CD14-positive monocyte (primary cell): ENCODE data around the gene KAT6B. TPM values are rescaled to one million over a fixed set of nuclear protein-coding genes. Genes with fewer than 3 reads are reported as not detected.

Source experiments
- DNase-seq, 3 donors: peaks; one replicate each; pipeline ENCODE4 v3.0.0-alpha.2; 2011 to 2022
- H2AFZ ChIP-seq: 2 replicates; pipeline ENCODE4 v1.6.0; 2012; ENCODE audit warnings: mild to moderate bottlenecking, low read depth, low read length, inconsistent platforms; ENCODE audit not compliant: insufficient read depth, poor library complexity, severe bottlenecking
- H3K27ac ChIP-seq, 2 donors: 1 replicate in 1 of 2; 2 replicates in 1 of 2; pipeline ENCODE4 v1.5.1; 2012 to 2013; ENCODE audit warnings: low read length in 2 of 2, control low read depth in 1 of 2, inconsistent platforms in 1 of 2, low read depth in 1 of 2, mild to moderate bottlenecking in 1 of 2
- H3K27me3 ChIP-seq, 2 donors: one replicate each; pipeline versions ENCODE4 v1.6.0 to v1.6.1; 2011 to 2013; ENCODE audit warnings: low read length in 2 of 2; ENCODE audit not compliant: control insufficient read depth in 2 of 2, insufficient read depth in 2 of 2
- H3K36me3 ChIP-seq, 2 donors: replicated peaks in 1 of 2; 1 replicate in 1 of 2; 2 replicates in 1 of 2; pipeline versions ENCODE4 v1.5.1 to v1.6.1; 2012 to 2013; ENCODE audit warnings: low read length in 2 of 2, control low read depth in 1 of 2, inconsistent platforms in 1 of 2, mild to moderate bottlenecking in 1 of 2; ENCODE audit not compliant: insufficient read depth in 2 of 2, control insufficient read depth in 1 of 2
- H3K4me1 ChIP-seq, 2 donors: 1 replicate in 1 of 2; 2 replicates in 1 of 2; pipeline versions ENCODE4 v1.5.1 to v1.6.1; 2012 to 2013; ENCODE audit warnings: low read length in 2 of 2, control low read depth in 1 of 2, inconsistent platforms in 1 of 2, mild to moderate bottlenecking in 1 of 2, moderate library complexity in 1 of 2; ENCODE audit not compliant: insufficient read depth in 2 of 2, control insufficient read depth in 1 of 2
- H3K4me2 ChIP-seq: replicated peaks from 2 replicates; pipeline ENCODE3; 2012; ENCODE audit warnings: low read length, moderate library complexity, mild to moderate bottlenecking; ENCODE audit not compliant: poor library complexity, severe bottlenecking; ENCODE audit errors: extremely low read depth
- H3K4me3 ChIP-seq, 3 experiments: fragments of 200-600 bp in 1 of 3; sonication (generic) in 1 of 3; replicated peaks in 1 of 3; 1 replicate in 2 of 3; 2 replicates in 1 of 3; pipeline ENCODE4 v1.5.1; 2011 to 2013; ENCODE audit warnings: low read length in 3 of 3, mild to moderate bottlenecking in 3 of 3, control low read depth in 2 of 3, low read depth in 2 of 3, inconsistent platforms in 1 of 3, moderate library complexity in 1 of 3
- H3K79me2 ChIP-seq: 2 replicates; pipeline ENCODE4 v1.6.0; 2012; ENCODE audit warnings: mild to moderate bottlenecking, control low read depth, inconsistent platforms, low read length, moderate library complexity; ENCODE audit not compliant: insufficient read depth
- H3K9ac ChIP-seq: 2 replicates; pipeline ENCODE4 v1.6.0; 2017; ENCODE audit warnings: low read length, mild to moderate bottlenecking; ENCODE audit not compliant: insufficient read depth, poor library complexity, severe bottlenecking
- H3K9me3 ChIP-seq, 2 donors: replicated peaks in 1 of 2; 1 replicate in 1 of 2; 2 replicates in 1 of 2; pipeline versions ENCODE4 v1.5.1 to v1.6.1; 2012 to 2013; ENCODE audit warnings: low read length in 2 of 2, control low read depth in 1 of 2; ENCODE audit not compliant: control insufficient read depth in 1 of 2, insufficient read depth in 1 of 2
- H4K20me1 ChIP-seq: 2 replicates; pipeline ENCODE4 v1.6.0; 2012; ENCODE audit warnings: mild to moderate bottlenecking, low read length, control low read depth, moderate library complexity; ENCODE audit not compliant: insufficient read depth
- H3K27ac Mint-ChIP-seq, 7 donors: one replicate each; pipeline ENCODE4 v1.8.0; 2020; ENCODE audit warnings: mild to moderate bottlenecking in 7 of 7, mixed read lengths in 7 of 7, moderate library complexity in 6 of 7, inconsistent platforms in 2 of 7
- H3K27me3 Mint-ChIP-seq, 3 donors: one replicate each; pipeline ENCODE4 v1.8.0; 2021 to 2022; ENCODE audit warnings: low read depth in 3 of 3, mild to moderate bottlenecking in 3 of 3, mixed read lengths in 3 of 3, moderate library complexity in 3 of 3, inconsistent platforms in 1 of 3
- H3K36me3 Mint-ChIP-seq, 2 donors: one replicate each; pipeline ENCODE4 v1.8.0; 2020; ENCODE audit warnings: mixed read lengths in 2 of 2, inconsistent platforms in 1 of 2, mild to moderate bottlenecking in 1 of 2
- H3K4me1 Mint-ChIP-seq: one replicate; pipeline ENCODE4 v1.8.0; 2020; ENCODE audit warnings: mild to moderate bottlenecking, mixed read lengths
- H3K4me3 Mint-ChIP-seq, 2 donors: one replicate each; pipeline ENCODE4 v1.8.0; 2020; ENCODE audit warnings: mild to moderate bottlenecking in 2 of 2, mixed read lengths in 2 of 2, moderate library complexity in 1 of 2
- H3K9me3 Mint-ChIP-seq, 7 donors: one replicate each; pipeline ENCODE4 v1.8.0; 2020 to 2022; ENCODE audit warnings: mixed read lengths in 7 of 7, mild to moderate bottlenecking in 6 of 7, moderate library complexity in 6 of 7, inconsistent platforms in 2 of 7
- CTCF ChIP-seq: fragments of 200-600 bp; IDR thresholded peaks from one replicate; pipeline ENCODE4 v1.8.0; 2022; ENCODE audit warnings: antibody characterized with exemption, mild to moderate bottlenecking
- WGBS: methylation state at CpG from one replicate; pipeline ENCODE4 v1.1.5; 2013; ENCODE audit warnings: missing lambda C conversion rate; ENCODE audit not compliant: insufficient coverage; 5-methylcytosine and 5-hydroxymethylcytosine counted together
- intact Hi-C, 2 donors: fragments of 100-400 bp; cut with micrococcal nuclease; formaldehyde crosslinking; loops; one replicate each; pipeline versions ENCODE4 v1.15.0 to v1.15.1; 2023
- polyA plus RNA-seq, 3 donors: library from polyadenylated mRNA; depleted of rRNA in 1 of 3; unstranded in 2 of 3; stranded (reverse) in 1 of 3; fragments of 300-500 nt in 2 of 3; fragments of >200 nt in 1 of 3; fragmentation: Illumina TruSeq in 2 of 3; gene quantifications; 1 replicate in 2 of 3; 2 replicates in 1 of 3; pipeline ENCODE4 v1.2.3, GENCODE V29; 2012 to 2021

The KAT6B gene
- polyA plus RNA-seq, 3 donors, result 3.3 to 6.4 (median 6.2) TPM

DNA sequence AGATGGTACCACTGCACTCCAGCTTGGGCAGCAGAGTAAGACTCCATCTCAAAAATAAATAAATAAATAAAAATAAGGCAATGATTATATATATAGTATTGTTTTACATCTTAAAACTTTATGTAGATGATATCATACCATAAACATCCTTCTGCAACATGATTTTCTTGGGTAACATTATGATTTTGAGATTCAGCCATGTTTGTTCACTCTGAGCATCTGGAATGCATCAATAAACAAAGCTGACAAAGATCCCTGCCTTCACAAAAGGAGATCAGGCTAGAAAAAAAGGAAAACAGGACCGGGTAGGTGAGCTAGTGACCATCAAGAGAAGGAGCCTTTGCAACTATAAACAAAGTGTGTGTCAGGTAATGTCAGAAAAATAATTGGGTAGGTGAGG, 31.9 kb upstream of the KAT6B start:
- intact Hi-C loops, result no loop called here
- no peak for DNase-seq

DNA sequence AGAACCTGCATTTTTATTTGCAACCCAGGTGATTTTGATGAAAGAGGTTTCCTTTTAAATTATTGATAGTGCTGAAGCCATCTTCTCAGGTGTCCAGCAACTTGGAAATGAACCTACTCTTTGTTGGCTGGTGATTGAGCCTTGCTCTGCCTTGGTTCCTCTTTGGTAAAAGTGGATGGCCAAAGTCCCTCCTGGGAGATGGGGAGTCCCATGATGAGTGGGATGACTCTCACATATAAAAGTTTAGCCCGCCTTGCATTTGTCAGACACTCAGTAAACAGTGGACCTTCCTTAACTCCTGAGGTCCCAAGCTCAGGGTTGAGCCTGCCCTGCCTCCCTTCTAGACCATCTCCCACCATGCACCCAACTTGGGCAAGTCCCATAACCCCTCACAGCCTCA, 28.9 kb upstream of the KAT6B start:
- Mint-ChIP-seq H3K9me3 (peaks cover 0 to 1% (median 0%) of the 10 kb centered on the region in 7 donors), H3K27me3 (peaks cover 0 to 2% (median 0%) of the 10 kb centered on the region in 3 donors), H3K4me3 (no peak overlapping the region), H3K36me3 (no peaks in the 10 kb centered on the region), H3K4me1 (peaks cover 16% of the 10 kb centered on the region), H3K27ac (peak overlapping the region in 1 of 7 donors; percentile 52)
- Histone ChIP-seq H3K4me2 (no peak overlapping the region), H3K27ac (no peak overlapping the region), H2AFZ (no peak overlapping the region), H3K27me3 (no peaks in the 10 kb centered on the region), H3K36me3 (no peaks in the 10 kb centered on the region), H3K4me3 (no peak overlapping the region), H3K79me2 (no peaks in the 10 kb centered on the region), H4K20me1 (no peaks in the 10 kb centered on the region), H3K9ac (no peak overlapping the region), H3K4me1 (peaks cover 6 to 9% of the 10 kb centered on the region in 2 donors), H3K9me3 (no peaks in the 10 kb centered on the region)
- TF ChIP-seq CTCF, result no peak
- WGBS, result 100% methylated on average over 1 of the region's 1 CpG
- intact Hi-C loops, result no loop called here
- no peak for DNase-seq

More for the DNA sequence above, 31.9 kb upstream of the KAT6B start:
- H3K9me3 ChIP-seq, result no peaks in the 10 kb centered on the region
- peaks cover 10% of the 10 kb centered on the region for H3K4me1 Mint-ChIP-seq
- no peak overlapping the region for H3K4me2 ChIP-seq
- H4K20me1 ChIP-seq, result no peaks in the 10 kb centered on the region
- no peak overlapping the region for H3K4me3 ChIP-seq
- no peaks in the 10 kb centered on the region for H3K9me3 Mint-ChIP-seq
- H3K36me3 ChIP-seq, result no peaks in the 10 kb centered on the region
- H2AFZ ChIP-seq, result no peak overlapping the region
- H3K27me3 ChIP-seq, result no peaks in the 10 kb centered on the region
- peaks cover 0 to 2% (median 0%) of the 10 kb centered on the region in 3 donors for H3K27me3 Mint-ChIP-seq
- H3K27ac Mint-ChIP-seq, result no peak overlapping the region
- WGBS, result 88% methylated on average over 1 of the region's 1 CpG
- peaks cover 0 to 2% of the 10 kb centered on the region in 2 donors for H3K4me1 ChIP-seq
- TF ChIP-seq CTCF, result no peak
- no peak overlapping the region for H3K4me3 Mint-ChIP-seq
- no peaks in the 10 kb centered on the region for H3K79me2 ChIP-seq
- H3K27ac ChIP-seq, result no peak overlapping the region
- H3K9ac ChIP-seq, result no peak overlapping the region
- no peaks in the 10 kb centered on the region for H3K36me3 Mint-ChIP-seq
